ENCODE measurements around the gene EDAR.

EDAR gene

GRCh38 chr2:108961796-108962195, 27.2 kb downstream of the EDAR start:
- no peak overlapping the region for H3K9ac ChIP-seq (ENCODE audit: low read length)
- no peaks in the 10 kb centered on the region for H3K36me3 ChIP-seq (ENCODE audit: insufficient read depth, low read length)
- H3K9me3 ChIP-seq (ENCODE audit: low read length): no peaks in the 10 kb centered on the region
- no peak overlapping the region for H3K4me3 ChIP-seq (ENCODE audit: low read depth in 1 of 2, low read length in 2 of 2)
- no peaks in the 10 kb centered on the region for H3K27me3 ChIP-seq (ENCODE audit: control insufficient read depth in 1 of 2, insufficient read depth in 2 of 2, low read length in 2 of 2)
- no peaks in the 10 kb centered on the region for H3K4me1 ChIP-seq (ENCODE audit: insufficient read depth, low read length)
- no peak overlapping the region for H3K27ac ChIP-seq (ENCODE audit: low read depth, low read length)

- no peaks in the 10 kb centered on the region for H3K27me3 ChIP-seq (ENCODE audit: control insufficient read depth in 1 of 2, insufficient read depth in 2 of 2, low read length in 2 of 2)
- H3K36me3 ChIP-seq (ENCODE audit: insufficient read depth, low read length): no peaks in the 10 kb centered on the region
- H3K9ac ChIP-seq (ENCODE audit: low read length): no peak overlapping the region
- H3K4me3 ChIP-seq (ENCODE audit: low read depth in 1 of 2, low read length in 2 of 2): no peak overlapping the region
- no peak overlapping the region for H3K27ac ChIP-seq (ENCODE audit: low read depth, low read length)
- no peaks in the 10 kb centered on the region for H3K4me1 ChIP-seq (ENCODE audit: insufficient read depth, low read length)
- no peaks in the 10 kb centered on the region for H3K9me3 ChIP-seq (ENCODE audit: low read length)
Measured at GRCh38 chr2:108960006-108960405, 29.0 kb downstream of the EDAR start.

GRCh38 chr2:108959401-108959800, 29.6 kb downstream of the EDAR start:
- no peaks in the 10 kb centered on the region for H3K27me3 ChIP-seq (ENCODE audit: control insufficient read depth in 1 of 2, insufficient read depth in 2 of 2, low read length in 2 of 2)

GRCh38 chr2:108958632-108959341, 30.2 kb downstream of the EDAR start:
- no peak overlapping the region for H3K4me3 ChIP-seq (ENCODE audit: low read depth in 1 of 2, low read length in 2 of 2)
- no peaks in the 10 kb centered on the region for H3K27me3 ChIP-seq (ENCODE audit: control insufficient read depth in 1 of 2, insufficient read depth in 2 of 2, low read length in 2 of 2)
- H3K27ac ChIP-seq (ENCODE audit: low read depth, low read length): no peak overlapping the region
- H3K9ac ChIP-seq (ENCODE audit: low read length): no peak overlapping the region
- H3K4me1 ChIP-seq (ENCODE audit: insufficient read depth, low read length): no peaks in the 10 kb centered on the region
- H3K36me3 ChIP-seq (ENCODE audit: insufficient read depth, low read length): no peaks in the 10 kb centered on the region
- H3K9me3 ChIP-seq (ENCODE audit: low read length): no peaks in the 10 kb centered on the region

More at GRCh38 chr2:108959401-108959800, 29.6 kb downstream of the EDAR start:
- Histone ChIP-seq H3K9ac (ENCODE audit: low read length) (no peak overlapping the region), H3K27ac (ENCODE audit: low read depth, low read length) (no peak overlapping the region), H3K9me3 (ENCODE audit: low read length) (no peaks in the 10 kb centered on the region), H3K4me1 (ENCODE audit: insufficient read depth, low read length) (no peaks in the 10 kb centered on the region), H3K4me3 (ENCODE audit: low read depth in 1 of 2, low read length in 2 of 2) (no peak overlapping the region), H3K36me3 (ENCODE audit: insufficient read depth, low read length) (no peaks in the 10 kb centered on the region)

GRCh38 chr2:108958002-108958401, 31.0 kb downstream of the EDAR start:
- Histone ChIP-seq H3K36me3 (ENCODE audit: insufficient read depth, low read length) (no peaks in the 10 kb centered on the region), H3K4me1 (ENCODE audit: insufficient read depth, low read length) (no peaks in the 10 kb centered on the region), H3K27ac (ENCODE audit: low read depth, low read length) (no peak overlapping the region), H3K9ac (ENCODE audit: low read length) (no peak overlapping the region), H3K4me3 (ENCODE audit: low read depth in 1 of 2, low read length in 2 of 2) (no peak overlapping the region), H3K9me3 (ENCODE audit: low read length) (no peaks in the 10 kb centered on the region), H3K27me3 (ENCODE audit: control insufficient read depth in 1 of 2, insufficient read depth in 2 of 2, low read length in 2 of 2) (no peaks in the 10 kb centered on the region)

- no peaks in the 10 kb centered on the region for H3K36me3 ChIP-seq (ENCODE audit: insufficient read depth, low read length)
- no peak overlapping the region for H3K4me3 ChIP-seq (ENCODE audit: low read depth in 1 of 2, low read length in 2 of 2)
- H3K9me3 ChIP-seq (ENCODE audit: low read length): no peaks in the 10 kb centered on the region
- H3K4me1 ChIP-seq (ENCODE audit: insufficient read depth, low read length): no peaks in the 10 kb centered on the region
- no peaks in the 10 kb centered on the region for H3K27me3 ChIP-seq (ENCODE audit: control insufficient read depth in 1 of 2, insufficient read depth in 2 of 2, low read length in 2 of 2)
- no peak overlapping the region for H3K9ac ChIP-seq (ENCODE audit: low read length)
- H3K27ac ChIP-seq (ENCODE audit: low read depth, low read length): no peak overlapping the region
Measured at GRCh38 chr2:108956375-108956774, 32.6 kb downstream of the EDAR start.

- H3K4me1 ChIP-seq (ENCODE audit: insufficient read depth, low read length): no peaks in the 10 kb centered on the region
- no peak overlapping the region for H3K9ac ChIP-seq (ENCODE audit: low read length)
- H3K27me3 ChIP-seq (ENCODE audit: control insufficient read depth in 1 of 2, insufficient read depth in 2 of 2, low read length in 2 of 2): no peaks in the 10 kb centered on the region
- H3K36me3 ChIP-seq (ENCODE audit: insufficient read depth, low read length): no peaks in the 10 kb centered on the region
- H3K4me3 ChIP-seq (ENCODE audit: low read depth in 1 of 2, low read length in 2 of 2): no peak overlapping the region
- H3K9me3 ChIP-seq (ENCODE audit: low read length): no peaks in the 10 kb centered on the region
- no peak overlapping the region for H3K27ac ChIP-seq (ENCODE audit: low read depth, low read length)
Measured at GRCh38 chr2:108950369-108951135, 38.5 kb downstream of the EDAR start.

GRCh38 chr2:108949316-108950239, 39.4 kb downstream of the EDAR start:
- H3K27ac ChIP-seq (ENCODE audit: low read depth, low read length): no peak overlapping the region

GRCh38 chr2:108947271-108947907, 41.6 kb downstream of the EDAR start:
- Histone ChIP-seq H3K36me3 (ENCODE audit: insufficient read depth, low read length) (no peaks in the 10 kb centered on the region), H3K4me3 (ENCODE audit: low read depth in 1 of 2, low read length in 2 of 2) (no peak overlapping the region), H3K4me1 (ENCODE audit: insufficient read depth, low read length) (no peaks in the 10 kb centered on the region), H3K27ac (ENCODE audit: low read depth, low read length) (no peak overlapping the region), H3K9ac (ENCODE audit: low read length) (no peak overlapping the region), H3K27me3 (ENCODE audit: control insufficient read depth in 1 of 2, insufficient read depth in 2 of 2, low read length in 2 of 2) (no peaks in the 10 kb centered on the region), H3K9me3 (ENCODE audit: low read length) (no peaks in the 10 kb centered on the region)

More at GRCh38 chr2:108949316-108950239, 39.4 kb downstream of the EDAR start:
- Histone ChIP-seq H3K4me3 (ENCODE audit: low read depth in 1 of 2, low read length in 2 of 2) (no peak overlapping the region), H3K4me1 (ENCODE audit: insufficient read depth, low read length) (no peaks in the 10 kb centered on the region), H3K9ac (ENCODE audit: low read length) (no peak overlapping the region), H3K27me3 (ENCODE audit: control insufficient read depth in 1 of 2, insufficient read depth in 2 of 2, low read length in 2 of 2) (no peaks in the 10 kb centered on the region), H3K9me3 (ENCODE audit: low read length) (no peaks in the 10 kb centered on the region), H3K36me3 (ENCODE audit: insufficient read depth, low read length) (no peaks in the 10 kb centered on the region)

GRCh38 chr2:108946442-108946841, 42.6 kb downstream of the EDAR start:
- no peak overlapping the region for H3K4me3 ChIP-seq (ENCODE audit: low read depth in 1 of 2, low read length in 2 of 2)
- no peaks in the 10 kb centered on the region for H3K36me3 ChIP-seq (ENCODE audit: insufficient read depth, low read length)
- no peaks in the 10 kb centered on the region for H3K27me3 ChIP-seq (ENCODE audit: control insufficient read depth in 1 of 2, insufficient read depth in 2 of 2, low read length in 2 of 2)
- H3K4me1 ChIP-seq (ENCODE audit: insufficient read depth, low read length): no peaks in the 10 kb centered on the region
- no peak overlapping the region for H3K27ac ChIP-seq (ENCODE audit: low read depth, low read length)
- H3K9me3 ChIP-seq (ENCODE audit: low read length): no peaks in the 10 kb centered on the region
- no peak overlapping the region for H3K9ac ChIP-seq (ENCODE audit: low read length)

- H3K4me1 ChIP-seq (ENCODE audit: insufficient read depth, low read length): no peaks in the 10 kb centered on the region
- no peak overlapping the region for H3K27ac ChIP-seq (ENCODE audit: low read depth, low read length)
Measured at GRCh38 chr2:108945969-108946368, 43.1 kb downstream of the EDAR start.

More at GRCh38 chr2:108945969-108946368, 43.1 kb downstream of the EDAR start:
- no peaks in the 10 kb centered on the region for H3K27me3 ChIP-seq (ENCODE audit: control insufficient read depth in 1 of 2, insufficient read depth in 2 of 2, low read length in 2 of 2)
- no peak overlapping the region for H3K9ac ChIP-seq (ENCODE audit: low read length)
- no peaks in the 10 kb centered on the region for H3K9me3 ChIP-seq (ENCODE audit: low read length)
- no peak overlapping the region for H3K4me3 ChIP-seq (ENCODE audit: low read depth in 1 of 2, low read length in 2 of 2)
- H3K36me3 ChIP-seq (ENCODE audit: insufficient read depth, low read length): no peaks in the 10 kb centered on the region

Measured in muscle layer of colon (tissue), 2 donors.